NK-92 treated with Interleukin-12 subunit alpha and Interleukin-12 subunit beta, amount 100 ng/mL, for 24 hours (cell line): ENCODE results near the gene TSPAN32.
"Not testable (repeated sequence)": the region's sequence is repeated elsewhere in the genome, so short reads cannot be mapped to it uniquely, and the experiment has no call there.

Experiments used
- DNase-seq: peaks from one replicate; lab custom pipeline; 2025; lab: John Stamatoyannopoulos, UW

Gene TSPAN32

DNA sequence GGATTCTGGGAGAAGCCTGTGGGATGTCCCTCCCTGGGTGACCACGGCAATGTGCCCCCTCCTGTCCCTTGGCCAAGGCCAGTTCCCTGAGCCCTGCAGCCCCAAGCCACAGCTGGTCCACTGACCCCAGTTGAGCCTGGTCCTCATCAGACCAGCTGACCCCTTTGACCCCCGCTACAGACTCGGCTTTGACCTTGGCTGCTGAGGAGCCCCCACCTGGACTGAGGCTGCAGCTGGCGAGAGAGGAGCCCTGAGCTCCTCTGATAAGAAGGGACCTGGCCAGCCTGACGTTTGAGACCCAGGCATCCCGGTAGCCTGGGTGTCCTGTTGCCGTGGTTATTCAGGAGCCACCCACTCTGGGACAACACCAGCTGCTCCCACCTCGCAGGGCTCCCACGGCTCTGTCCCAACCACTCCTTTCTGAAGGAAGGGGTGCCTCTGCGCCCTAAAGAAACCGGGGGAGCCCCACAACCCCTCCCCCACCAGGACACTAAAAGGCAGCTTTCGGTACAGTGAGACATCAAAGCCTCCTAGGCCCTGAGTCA, 34.4 kb upstream of the TSPAN32 start:
- no peak for DNase-seq

DNA sequence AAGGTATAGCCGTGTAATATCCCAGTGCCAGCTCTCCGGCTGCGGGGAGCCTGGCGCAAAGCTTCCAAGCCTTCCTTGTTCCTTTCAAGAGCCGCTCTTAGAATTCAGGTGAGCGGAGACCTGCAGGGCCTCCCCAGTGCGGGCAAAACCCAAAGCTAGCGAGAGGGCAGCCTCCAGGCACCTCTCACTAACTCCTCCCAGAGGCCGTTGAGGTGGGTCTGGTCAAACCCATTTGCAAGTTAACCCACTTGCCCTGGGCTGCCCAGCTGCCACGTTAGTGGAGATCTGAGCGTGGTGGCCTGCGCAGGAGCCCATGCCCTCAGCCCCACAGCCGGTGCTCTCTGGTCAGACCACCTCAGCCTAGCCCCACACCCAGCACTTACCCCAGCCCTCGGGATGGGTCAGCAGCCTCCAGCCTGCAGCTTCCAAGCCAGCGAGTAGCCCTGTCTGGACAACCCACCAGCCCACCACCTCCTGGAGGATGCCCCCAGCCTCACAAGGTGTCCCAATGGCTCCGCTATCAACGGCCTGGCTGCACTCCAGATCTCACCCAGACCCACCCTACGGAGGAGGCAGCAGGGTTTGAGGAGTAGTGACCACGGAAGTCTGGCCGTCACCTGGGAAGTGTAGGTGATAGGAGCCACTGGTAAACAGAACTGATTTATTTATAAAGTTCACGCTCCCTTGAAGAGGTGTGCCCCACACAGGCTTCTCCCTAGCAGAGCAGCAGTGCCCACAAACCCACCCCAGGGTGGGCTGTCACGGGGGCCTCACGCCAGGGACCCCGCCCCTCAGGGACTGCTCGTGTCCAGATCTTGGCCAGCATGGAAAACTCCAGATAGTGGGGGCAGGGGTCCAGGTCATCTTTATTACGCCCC, 33.7 kb upstream of the TSPAN32 start:
- no peak for DNase-seq

DNA sequence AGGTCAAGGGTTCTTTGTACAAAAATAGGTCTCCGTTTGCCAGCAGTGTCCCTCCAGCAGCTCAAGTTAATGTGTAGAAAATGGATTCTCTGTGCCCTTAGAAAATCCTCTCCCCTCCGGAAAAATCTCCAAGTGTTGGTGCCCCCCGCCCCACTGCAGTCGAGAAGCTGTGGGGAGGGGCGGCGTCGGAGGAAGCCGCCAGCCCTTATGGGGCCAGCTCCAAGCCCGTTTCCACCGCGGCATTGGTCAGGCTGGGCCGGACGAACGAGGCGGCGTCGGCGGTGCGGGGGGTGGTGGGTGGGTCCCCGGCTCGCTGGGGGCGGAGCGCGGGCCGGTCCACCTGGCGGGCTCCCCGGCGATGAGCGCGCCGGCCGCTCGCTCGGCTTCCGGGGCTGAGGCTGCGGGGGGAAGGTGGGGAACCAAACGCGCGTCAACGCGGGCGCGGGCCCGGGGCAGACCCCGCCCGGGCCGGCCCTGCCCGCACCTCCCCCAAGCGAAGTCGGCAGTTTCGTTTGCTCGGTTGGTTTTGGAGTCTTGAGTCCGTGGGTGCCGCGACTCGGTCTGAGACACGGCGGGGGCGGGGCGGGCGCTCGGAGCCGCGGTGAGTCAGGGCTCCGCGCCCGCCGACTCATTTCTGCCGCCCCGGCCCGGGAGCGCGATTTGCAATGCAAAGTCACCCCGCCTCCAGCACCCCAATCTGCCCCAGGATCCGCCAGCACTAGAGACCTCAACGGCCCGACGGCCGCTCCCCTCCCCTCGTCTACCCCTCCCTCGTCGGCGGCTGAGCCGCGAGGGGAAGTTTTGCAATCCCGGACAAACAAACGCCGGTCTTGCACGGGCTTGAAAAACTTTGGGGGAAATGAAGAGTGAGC, 32.8 kb upstream of the TSPAN32 start:
- DNase-seq = no peak

- DNase-seq = no peak
Observed at GRCh38 chr11:2269601-2270321, 32.1 kb upstream of the TSPAN32 start.

DNA sequence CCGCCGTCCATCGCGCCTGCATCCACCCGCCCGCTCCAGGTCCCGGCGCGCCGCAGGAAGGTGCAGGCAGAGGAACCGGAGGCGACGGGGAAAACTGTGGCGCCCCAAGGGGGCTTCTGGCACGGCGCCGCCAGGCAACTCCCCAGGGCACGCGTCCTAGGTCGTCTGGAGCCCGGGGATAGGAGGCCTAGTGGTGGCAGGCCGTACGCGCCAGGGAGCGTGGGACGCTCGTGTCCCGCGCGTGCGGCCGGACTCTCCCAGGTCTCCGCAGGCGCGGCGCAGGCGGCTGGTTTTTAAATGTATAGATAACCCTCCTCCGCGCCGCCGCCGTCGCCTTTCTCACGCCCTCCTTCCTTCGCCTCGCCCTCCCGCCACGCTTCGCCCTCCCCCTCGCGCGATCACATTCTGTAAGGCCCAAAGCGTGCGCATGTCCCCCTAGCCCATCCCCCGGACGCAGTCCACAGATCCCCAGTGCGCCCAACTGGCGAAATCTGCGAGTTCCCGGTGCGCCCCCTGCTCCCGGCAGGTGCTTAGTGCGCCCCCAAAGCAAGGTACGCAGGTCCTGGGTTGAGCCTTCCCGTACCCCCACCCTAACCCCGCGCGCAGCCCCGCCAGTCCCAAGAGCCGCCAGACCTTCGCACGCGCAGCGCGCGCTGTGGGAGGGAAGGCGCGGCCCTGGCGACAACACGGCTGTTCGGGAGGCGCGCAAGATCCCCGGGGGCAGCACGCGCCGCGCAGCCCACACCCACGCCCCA, 31.3 kb upstream of the TSPAN32 start, which contains the start of gene ASCL2:
Gene ASCL2 (minus strand): TSS at position 267 of the 755 bp plus-strand sequence. CDS start 256 bp downstream, at position 11.
- DNase-seq = no peak

DNA sequence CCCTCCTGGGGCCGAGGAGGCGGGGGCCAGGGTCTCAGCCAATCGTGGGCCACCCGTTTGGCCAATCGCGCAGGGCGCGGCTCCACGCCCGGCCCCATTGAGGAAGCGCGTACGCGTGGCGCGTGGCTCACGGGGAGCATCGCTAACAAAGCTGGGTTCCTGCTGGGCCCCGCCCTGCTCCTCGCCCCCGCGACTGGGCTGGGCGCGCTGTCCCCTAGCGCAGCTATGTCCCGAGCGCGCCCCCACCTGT, 30.8 kb upstream of the TSPAN32 start:
- no peak for DNase-seq

DNA sequence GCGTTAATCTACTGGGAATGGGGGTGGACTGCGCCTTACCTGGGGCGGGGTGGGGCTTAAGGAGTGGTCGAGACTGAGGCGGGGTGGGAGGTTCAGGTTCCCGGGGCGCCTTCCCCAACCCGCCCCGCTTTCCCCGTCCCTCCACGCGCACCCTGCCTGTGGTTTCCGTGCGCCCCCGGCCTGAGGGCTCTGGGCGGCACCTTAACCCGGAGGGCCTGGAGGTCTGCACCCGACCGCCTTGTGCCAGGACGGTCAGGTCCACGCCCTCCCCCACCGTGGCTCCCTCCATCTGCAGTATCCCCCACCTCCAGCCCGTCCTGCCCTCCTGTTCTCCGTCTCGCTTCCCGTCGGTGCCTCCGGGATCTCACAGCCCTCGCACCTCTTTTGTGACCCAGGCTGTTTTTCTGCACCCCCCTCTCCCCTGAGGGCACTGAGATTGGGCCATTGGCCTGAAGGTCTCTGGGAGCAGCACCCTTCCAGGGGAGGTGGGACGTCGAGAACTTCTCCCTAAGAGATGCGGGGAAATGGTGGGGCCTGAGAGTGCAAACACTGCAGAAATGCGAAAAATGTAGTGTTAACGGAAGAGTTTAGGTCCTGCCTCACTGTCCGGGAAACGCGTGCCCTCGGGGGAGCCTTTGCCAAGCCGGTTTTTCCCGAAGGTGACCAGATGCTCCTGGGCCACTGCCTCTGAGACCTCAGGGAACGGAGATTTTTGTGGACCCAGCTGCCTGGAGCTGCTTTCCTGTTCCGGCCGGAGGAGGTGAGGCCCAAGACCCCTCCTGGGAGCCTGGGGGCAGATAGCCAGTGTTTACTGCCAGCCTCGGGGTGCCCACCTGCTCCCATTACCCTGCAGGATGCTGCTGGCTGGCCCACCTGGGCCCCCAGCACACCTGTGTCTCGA, 30.2 kb upstream of the TSPAN32 start:
- no peak for DNase-seq

DNA sequence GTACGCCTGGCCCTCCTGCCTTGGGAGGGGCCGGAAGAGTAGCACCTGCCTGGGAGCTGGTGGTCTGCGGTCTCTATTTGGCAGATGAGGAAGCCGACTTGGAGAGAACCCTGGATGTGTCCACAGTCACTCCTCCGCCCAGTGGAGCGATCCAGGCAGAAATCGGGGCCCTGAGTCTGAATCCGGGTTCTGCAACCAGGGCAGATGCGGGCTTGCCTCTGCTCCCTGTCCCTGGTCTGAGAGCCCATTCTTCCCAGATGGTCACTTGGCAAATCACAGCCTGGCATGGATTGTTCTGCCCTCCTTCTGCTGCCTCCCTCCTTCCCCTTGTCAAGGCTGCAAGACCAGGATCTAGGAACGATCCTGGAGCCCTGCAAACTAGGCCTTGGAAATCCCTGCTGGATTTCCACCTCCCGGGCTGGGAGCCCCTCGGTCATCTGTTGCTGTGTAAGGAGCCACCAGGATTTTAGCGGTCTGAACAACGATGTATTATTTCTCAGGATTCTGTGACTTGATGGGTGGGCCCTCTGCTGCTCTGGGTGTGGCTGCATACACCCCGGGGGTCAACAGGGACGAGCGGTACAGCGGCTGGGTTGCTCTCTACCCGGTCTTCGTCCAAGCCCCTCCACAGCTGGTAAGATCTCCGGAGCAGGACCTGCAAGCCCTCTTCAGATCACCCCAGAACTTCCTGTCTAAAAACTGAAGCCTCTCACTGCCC, 29.4 kb upstream of the TSPAN32 start:
- no peak for DNase-seq

GRCh38 chr11:2272946-2273280, 28.9 kb upstream of the TSPAN32 start:
- no peak for DNase-seq

DNA sequence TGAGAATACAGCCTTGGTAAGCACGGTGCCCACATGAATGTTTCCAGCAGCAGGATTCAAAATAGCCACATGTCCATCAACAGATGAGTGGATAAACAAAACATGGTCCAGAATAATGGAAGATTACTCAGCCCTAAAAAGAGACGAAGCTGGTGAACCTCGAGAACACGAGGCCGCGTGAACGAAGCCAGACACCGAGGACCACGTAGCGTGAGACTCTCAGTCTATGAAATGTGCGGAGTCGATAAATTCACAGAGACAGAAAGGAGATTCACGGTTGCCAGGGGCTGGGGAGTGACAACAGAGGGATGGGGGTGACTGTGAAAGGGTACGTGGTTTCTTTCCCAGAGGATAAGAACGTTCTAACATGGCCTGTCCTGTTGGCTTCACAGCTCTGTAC, 28.5 kb upstream of the TSPAN32 start:
- no peak for DNase-seq

GRCh38 chr11:2273771-2274170, 28.0 kb upstream of the TSPAN32 start:
- DNase-seq = no peak

DNA sequence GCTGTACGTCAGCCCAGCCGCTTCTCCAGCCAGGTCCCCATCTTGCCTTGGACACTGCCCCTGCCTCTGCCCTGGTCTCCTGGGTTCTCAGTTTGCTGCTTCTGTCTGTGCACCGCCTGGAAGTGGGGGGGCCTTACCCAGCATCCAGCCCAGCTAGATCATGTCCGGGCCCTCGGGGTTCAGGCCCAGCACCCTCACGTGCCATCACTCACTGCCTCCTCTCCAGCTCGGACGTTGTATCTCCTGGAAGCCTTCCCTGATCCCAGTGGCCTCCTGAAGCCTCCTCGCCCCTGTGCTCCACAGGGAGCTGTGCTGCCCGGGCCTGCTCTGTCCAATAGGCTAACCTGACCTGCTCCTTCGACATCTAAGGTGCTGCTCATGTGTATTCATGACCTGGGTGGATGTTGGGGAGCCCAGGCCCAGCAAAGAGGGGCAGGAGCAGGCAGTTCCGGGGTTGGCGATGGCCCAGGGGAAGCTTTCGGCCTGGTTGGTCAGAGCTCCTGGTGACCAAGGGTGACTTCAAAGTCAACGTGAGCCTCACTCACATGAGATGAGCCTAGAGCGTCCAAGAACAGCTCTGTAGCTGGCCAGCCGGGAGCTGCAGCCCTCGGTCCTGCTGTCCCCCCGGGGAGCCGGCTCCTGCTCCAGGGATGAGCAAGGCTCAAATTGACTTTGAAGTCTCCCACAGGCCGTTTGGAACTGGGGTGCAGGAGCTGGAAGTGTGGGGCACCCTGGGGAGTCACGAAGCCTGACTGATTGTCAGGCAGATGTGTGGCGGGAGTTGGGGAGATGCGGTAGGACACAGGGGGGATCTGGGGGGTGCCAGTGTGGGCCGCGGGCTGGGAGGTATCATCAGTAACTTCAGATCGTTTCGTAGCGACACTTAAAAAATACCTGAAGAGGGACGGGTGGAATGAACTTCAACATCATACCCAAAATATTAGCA, 26.2 kb upstream of the TSPAN32 start:
- no peak for DNase-seq

DNA sequence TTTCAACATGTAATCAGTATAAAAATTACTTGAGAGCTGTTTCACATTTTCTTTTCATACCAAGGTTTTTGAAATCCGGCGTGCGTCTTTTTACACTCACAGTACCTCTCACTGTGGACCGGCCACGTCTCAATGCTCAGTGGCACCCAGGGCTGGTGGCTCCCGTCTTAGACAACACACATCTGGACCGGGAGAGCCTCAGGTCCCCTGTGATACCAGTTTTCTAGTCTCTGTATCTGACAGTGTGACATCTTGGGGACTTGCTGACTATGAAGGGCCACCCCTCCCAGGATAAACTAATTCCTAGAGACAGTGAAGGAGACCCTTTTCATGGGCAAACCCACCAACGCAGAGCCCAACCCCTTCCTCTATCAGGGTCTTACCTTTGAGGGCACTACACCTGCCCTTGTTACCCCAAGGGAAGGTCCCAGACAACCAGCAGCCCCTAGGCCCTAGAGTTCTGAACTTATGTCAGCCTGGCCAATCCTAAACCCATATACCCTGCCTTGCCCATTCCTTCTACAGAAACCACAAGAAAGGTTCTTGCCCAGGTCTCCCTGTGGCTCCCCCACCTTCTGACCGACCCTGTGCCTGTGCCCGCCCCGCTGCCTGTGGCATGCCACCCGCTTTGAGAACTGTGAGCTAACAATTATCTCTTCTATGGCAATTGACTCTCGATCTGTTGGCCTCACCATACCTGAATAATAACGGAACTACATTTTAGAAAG, 25.4 kb upstream of the TSPAN32 start:
- DNase-seq = no peak

DNA sequence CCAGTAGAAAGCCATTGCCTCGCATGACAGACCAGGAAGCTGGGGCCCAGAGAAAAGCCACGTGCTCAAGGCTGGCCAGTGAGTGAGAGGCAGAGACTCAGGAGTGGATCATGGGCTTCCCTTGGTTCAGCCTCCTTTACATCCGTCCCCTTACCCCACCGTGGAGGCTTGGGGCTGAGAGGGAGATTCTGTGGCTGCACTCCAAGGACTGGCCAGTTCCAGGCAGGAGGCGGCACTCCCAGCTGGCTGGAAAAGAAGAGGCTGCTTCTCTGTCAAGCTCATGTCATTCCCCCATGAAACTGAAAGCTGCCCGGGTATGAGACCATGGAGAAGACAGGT, 24.8 kb upstream of the TSPAN32 start:
- no peak for DNase-seq

DNA sequence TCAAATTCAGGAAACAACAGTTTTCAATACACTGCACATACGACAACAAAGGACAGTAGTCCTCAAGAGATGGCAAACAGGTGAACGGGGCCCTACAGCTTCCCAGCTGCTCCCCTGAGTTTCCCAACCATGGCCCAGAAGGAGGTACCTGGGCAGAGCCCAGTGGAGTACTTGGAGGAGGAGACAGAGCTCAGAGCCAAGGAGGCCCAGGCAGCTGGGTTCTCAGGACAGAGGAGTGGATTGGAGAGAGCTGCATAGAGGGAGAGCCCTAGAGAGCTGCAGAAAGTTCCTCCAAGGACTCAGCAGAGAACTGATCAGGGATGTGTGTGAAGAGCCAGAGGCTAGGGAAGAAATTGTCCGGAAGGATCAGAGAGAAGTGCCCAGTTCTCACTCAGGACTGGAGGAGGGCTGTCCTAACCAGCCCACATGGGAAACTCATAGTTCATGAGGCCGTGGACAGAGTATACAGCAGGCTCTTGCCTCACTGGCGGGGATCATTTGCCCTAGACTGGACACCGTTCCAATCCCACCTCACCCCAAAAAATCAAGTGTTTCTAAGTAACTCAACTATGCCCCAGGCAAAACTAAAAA, 23.8 kb upstream of the TSPAN32 start:
- no peak for DNase-seq

- no peak for DNase-seq
Observed at GRCh38 chr11:2280208-2280607, 21.6 kb upstream of the TSPAN32 start.

DNA sequence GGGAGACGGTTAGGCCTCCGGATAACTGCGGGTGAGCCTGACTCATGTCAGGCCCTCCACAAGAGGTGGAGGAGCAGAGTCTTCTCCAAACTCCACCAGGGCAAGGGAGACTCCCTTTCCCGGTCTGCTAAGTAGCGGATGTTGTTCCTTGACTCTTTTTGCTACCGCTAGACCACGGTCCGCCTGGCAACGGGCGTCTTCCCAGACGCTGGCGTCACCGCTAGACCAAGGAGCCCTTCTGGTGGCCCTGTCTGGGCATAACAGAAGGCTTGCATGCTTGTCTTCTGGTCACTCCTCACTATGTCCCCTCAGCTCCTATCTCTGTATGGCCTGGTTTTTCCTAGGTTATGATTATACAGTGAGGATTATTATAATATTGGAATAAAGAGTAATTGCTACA, 15.5 kb upstream of the TSPAN32 start:
- not testable (repeated sequence) for DNase-seq

DNA sequence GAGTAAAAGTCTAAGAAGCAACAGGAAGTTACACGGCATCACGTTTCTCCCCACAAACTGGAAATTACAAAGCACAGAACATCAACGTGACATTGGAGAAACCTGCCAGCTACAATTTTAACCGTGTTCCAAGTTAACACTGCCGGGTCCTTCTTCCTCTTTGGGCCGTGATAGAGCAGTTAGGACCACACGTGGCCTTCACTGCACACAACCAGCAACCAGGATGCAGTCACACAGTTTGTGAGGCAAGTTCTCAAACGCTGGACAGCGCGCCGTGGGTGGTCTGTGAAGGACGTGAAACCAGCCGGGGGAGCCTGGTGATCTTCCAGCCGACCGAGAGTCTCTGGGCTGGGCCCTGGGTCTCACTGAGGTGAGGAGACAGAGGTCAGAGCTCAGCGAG, 14.7 kb upstream of the TSPAN32 start:
- no peak for DNase-seq
